HPDE6-E6E7 (cell line): ENCODE measurements around the gene GLRB.
A peak's percentile ranks its signal among the peaks of the same experiment; 100 is the strongest.
"Not testable (repeated sequence)": the region's sequence is repeated elsewhere in the genome, so short reads cannot be mapped to it uniquely, and the experiment has no call there.

Experiments
- DNase-seq: peaks from one replicate; pipeline ENCODE4 v3.0.0; 2011; ENCODE audit warnings: missing footprints; ENCODE audit errors: extremely low spot score

The GLRB gene

DNA sequence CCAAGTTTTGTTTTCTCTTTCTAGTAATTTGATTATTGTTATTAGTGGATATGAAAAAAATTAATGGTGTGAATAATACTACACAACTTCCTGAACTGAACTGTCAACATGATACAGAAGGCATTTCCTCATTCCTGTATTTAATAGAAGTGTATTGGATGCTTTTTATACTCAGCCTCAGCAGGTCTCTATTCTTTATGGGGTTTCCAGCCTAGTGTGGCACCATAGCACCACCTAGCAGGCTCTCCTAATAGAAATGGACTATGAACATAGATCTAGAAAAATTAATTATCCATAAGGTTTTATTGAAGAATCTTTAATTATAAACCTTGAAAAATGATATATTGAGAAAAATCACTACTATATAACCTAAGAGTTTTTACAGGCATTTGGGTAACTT lies 52.4 kb downstream of the GLRB start:
- peak; percentile 22 for DNase-seq

DNA sequence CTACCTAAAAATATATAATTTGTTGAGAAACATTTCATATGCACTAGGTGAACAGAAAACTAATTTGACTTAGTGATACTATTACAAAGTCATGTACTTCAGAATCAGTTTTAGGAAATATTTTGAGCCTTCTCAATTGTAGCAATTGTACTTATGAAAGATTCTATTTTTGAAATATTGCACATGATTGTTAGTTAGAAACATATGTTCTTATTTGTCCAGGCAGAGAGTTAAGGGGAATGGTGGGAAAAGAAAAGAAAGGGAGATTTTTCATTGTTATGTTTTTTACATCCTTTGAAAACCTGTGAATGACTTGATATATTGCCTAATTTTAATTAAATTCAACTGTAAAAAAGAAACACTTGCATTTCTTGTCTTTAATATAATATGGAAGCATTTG lies 66.0 kb downstream of the GLRB start:
- no peak for DNase-seq

DNA sequence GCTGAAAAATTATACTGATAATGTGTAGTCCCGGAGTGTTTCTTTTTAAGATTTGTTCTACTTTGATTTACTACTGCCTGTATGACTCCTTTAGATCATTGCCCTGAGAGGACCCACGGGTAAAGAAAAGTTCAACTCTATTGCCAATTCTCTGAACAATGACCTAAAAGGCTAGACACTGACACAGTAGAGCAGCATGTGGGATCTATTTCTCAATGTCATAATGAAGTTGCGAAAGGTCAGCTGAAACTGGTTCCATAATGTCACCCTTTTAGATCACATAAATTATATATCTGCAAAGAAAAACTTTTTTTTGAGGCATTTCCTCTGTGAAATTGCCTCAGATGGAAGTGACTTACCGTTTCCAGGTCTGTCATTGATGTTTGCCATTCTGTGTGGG lies 67.4 kb downstream of the GLRB start:
- DNase-seq, result no peak

DNA sequence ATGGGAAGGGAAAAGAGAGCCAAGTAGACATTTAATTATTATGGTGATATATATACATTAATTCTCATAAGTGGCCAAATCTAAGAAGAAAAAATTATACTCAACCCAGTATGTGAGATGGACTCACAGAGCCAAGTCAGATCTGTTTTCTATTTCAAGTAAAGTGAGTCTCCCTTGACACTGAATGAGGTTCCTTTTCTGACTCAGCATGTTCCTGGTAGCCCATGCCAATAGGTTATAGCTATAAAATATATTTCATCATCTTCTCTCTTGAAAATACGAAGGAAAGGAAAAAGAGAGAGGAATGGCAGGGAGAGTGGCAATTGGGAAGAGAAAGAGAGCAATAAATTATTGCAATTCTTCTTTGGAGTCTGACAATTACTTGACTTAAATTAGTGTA lies 75.8 kb downstream of the GLRB start:
- no peak for DNase-seq

DNA sequence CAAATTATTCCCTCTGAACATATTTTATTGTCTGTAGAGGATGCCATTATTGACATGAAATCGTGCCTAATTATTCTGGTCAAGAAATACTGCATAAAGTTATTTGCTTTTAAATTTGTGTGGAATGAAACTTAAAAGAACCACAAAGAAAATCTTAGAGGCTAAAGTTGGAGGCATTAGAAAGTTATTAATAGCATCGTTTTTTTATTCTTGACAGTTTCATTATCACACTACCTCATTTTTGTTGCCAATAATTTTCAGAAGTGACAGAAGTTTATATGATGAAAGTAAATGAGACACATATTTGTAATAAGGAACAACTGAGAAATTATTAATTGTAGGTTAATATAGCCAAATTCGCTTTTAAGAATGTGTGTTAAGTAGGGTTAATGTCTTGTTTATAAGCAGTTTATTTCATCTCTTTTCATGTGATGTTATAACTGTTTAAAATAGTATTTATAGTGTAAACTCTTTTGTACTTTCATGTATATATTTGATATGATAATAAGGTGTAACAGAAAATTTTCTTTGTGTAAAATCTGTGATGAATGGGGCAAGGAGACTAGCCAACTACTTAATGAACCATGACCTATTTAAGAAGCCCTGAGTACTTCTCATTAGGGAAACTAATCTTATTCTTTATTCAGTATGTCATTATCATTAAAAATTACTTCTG lies 90.1 kb downstream of the GLRB start:
- DNase-seq, result no peak

DNA sequence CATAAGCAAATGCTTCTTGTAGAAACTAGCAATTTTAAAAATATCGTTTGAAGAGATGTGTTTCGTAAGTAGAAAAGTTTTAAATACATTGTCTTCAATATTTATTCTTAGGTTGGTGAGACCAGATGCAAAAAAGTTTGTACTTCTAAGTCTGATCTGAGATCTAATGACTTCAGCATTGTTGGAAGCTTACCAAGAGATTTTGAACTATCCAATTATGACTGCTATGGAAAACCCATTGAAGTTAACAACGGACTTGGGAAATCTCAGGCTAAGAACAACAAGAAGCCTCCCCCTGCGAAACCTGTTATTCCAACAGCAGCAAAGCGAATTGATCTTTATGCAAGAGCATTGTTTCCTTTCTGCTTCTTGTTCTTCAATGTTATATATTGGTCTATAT lies 94.4 kb downstream of the GLRB start:
- no peak for DNase-seq

DNA sequence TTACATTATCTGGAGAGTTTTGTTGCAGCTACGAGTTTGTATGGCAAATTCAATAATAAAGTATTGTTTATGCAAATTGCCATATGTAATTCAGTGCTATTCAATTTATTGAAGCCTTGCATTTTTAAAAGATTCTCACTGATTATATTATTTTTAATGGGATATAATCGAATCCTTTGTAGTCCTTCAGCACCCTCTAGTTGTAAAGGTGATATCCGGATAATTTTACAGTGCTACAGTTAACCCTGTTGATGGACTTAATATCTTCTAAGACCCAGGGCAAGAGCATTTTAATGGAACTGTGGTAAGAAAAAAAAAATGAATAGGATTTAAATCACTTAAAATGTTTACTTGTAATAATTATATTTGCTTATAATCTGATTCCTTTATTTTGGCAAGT lies 96.1 kb downstream of the GLRB start:
- no peak for DNase-seq

DNA sequence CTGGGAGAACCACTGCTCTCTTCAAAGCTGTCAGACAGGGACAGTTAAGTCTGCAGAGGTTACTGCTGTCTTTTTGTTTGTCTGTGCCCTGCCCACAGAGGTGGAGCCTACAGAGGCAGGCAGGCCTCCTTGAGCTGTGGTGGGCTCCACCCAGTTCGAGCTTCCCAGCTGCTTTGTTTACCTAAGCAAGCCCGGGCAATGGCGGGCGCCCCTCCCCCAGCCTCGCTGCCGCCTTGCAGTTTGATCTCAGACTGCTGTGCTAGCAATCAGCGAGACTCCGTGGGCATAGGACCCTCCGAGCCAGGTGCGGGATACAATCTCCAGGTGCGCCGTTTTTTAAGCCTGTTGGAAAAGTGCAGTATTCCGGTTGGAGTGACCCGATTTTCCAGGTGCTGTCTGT lies 104.3 kb downstream of the GLRB start:
- DNase-seq, result not testable (repeated sequence)

DNA sequence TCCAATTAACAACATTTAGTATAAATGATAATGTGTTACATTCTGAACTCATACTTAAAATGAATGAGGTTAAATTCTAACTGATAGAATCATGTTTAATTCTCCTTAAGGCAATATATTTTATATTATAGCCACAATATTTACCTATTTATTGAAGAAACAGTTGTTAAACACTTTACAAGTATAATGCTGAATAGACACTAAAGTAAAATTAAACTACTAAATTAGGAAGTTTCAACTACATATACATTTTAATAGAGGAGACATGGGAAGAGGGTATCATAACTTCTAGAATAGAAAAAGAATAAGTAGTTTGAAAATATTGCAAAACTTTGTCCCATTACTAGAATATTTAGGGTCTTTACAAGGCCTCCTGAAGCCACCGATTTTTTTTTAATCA lies 108.3 kb downstream of the GLRB start:
- DNase-seq, result no peak

DNA sequence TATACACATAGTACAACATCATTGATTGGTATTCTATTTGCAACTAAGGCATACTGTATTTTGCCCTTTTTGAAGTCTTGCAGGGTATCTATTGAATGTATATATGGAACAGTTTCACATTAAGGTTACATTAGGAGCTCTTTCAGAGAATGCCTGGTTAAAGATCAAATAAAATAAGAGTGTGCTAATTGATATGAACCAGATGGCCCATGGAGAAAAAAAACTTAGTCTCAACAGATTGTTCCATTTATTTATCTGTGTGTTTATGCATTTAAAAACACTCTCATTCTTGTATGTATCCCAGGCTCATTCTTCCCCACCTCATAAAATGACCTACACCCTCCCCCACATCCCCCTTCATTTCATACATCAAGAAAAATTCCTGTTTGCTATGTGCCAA lies 109.4 kb downstream of the GLRB start:
- DNase-seq, result no peak

DNA sequence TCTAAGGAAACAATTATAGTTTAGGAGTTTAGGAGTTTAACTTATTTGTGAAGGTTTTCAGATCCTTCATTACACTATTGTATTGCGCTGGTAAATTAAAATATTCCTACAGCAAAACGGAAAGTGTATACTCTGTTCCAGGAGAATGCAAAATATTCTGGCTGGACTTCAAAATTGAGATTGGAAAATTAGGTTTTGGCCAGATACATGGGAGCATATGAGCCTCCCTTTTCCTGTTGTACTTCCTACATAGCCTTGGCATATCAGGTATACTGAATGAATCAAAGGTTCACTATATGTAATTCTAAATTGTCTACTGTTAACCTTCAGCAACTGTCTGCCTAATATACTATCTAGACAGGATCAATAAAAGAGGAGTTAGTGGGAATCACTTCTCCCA lies 119.4 kb downstream of the GLRB start:
- no peak for DNase-seq

DNA sequence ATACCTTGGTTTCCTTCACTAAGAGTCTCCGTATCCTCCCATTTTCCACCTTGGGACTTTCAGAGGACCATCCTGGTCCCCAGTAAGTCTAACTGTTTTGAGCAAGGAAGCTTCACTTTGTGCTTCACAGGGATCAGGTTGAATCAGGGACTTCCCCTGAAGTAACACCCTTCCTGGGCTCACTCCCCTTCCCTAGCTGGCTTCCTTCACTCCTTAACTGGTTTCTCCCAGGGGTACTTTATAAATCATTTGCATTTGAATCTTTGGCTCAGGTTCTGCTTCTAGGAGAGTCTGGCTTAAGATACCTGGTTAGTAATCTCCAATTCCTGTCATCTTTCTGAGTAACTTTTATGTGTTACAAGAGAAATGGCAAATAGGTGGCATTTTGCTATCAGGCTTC lies 120.1 kb downstream of the GLRB start:
- DNase-seq, result no peak

DNA sequence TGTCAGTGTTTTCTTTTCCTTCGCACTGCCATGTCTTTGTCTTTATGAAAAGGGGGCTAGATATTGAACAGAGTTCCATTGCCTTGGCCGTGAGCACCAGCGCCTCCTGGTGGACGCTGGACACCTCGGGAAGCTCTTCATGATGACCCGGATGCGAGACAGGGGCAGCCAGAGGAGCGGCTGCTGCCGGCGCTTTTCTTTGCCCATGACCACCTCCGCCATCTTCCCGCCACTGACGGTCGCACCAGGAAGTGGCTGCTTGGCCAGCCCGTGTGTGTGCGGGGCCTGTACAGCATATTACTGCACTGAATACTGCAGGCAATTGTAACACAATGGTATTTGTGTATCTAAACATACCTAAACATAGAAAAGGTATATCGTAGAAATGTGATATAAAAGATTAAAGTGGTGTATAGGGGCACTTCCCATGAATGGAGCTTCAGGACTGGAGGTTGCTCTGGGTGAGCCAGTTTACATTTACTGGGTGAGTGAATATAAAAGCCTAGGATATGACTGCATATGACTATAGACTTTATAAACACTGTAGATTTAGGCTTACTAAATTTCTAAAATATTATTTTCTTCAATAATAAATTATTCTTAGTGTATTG lies 128.8 kb downstream of the GLRB start:
- DNase-seq, result no peak

DNA sequence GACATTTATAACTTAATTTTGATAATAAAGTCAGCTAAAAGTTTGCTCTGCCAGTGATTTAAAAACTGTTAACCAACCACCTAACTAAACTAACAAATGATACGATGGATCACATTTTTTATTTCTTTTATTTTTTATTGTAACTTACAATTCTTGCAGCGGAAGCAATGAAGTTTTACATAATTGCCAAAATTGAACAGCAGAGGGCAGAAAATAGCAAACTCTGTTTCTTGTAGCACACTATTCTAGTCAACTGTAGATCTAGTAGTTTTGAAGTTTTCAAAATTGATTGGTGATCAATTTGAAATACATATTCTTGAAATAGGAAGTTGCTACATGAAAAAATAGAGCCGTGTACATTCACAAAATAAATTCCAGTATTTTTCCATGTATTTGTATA lies 141.8 kb downstream of the GLRB start:
- DNase-seq, result no peak

DNA sequence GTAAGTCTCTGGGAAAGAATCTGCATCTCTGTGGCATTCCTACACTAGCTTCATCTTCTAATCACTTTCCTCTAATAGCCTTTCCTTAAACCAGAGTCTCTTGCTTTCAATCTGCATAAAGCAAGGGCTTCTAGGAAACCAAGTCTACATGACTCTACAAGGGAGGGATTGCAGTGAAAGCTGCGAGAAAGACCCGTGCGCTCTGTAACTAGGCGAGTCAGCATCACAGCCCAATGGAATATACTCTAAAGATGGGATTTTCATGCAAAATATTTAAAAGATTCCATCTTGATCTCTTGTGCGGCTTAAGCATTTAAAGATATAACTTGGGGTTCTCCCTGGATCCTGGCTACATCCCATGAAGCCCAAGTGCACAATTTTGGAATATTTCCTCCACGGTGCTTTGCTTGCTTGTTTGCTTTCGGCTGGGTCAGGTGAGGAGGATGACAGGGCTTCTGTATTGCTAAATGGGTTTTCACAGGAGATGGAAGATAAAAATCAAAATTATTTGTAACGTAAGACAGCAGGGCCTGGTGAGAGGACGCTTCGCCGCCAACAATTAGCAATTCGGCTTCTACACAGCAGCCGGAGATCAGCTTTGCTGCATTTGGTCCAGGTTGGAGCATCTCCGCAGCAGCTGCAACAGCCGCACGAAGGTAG lies 143.9 kb downstream of the GLRB start:
- DNase-seq, result no peak

DNA sequence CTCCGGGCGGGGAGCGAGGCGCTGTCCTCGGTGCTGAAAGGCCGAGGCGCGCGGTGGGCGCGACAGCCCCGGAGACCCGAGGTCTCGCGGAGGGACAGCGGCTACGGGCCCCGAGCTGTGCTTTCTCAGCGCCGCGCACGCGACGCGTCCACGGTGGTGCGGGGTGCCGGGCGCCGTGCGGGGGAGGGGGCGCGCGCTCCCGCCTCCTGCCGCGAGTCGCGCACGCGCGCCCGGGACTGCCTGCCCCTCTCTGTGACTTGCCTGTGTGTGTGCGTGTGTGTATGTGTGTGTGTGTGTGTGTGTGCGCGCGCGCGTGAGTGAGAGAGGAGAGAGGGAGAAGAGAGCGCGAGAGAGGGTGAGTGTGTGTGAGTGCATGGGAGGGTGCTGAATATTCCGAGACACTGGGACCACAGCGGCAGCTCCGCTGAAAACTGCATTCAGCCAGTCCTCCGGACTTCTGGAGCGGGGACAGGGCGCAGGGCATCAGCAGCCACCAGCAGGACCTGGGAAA lies 144.5 kb downstream of the GLRB start, which contains the start of gene GRIA2:
GRIA2 (plus strand) TSS at position 358 of the 511 bp plus-strand sequence. CDS start 315 bp downstream, outside the sequence.
- DNase-seq, result peak; percentile 49

DNA sequence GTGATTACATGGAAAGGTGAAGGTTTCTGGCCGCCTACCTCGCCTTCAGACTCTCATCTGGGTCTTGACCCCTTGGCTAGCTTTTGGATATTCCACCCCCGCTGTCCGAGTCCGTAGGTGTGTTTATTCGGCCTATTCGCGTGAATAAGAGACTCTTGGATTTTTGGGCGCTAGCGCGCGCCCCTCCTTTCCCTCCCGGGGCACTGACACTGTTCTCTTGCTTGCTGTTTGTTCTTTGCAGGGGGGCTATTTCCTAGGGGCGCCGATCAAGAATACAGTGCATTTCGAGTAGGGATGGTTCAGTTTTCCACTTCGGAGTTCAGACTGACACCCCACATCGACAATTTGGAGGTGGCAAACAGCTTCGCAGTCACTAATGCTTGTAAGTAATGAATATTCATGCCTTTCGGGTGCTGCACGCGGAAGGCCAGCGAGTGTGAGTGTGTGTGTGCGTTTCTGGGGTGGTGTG lies 145.5 kb downstream of the GLRB start:
- no peak for DNase-seq
